ENCODE measurements around the gene FEZF1. TPM values are rescaled to one million over a fixed set of nuclear protein-coding genes. Genes with fewer than 3 reads are reported as not detected.

The FEZF1 gene
- total RNA-seq, 4 donors from 2014 or later = not detected

DNA sequence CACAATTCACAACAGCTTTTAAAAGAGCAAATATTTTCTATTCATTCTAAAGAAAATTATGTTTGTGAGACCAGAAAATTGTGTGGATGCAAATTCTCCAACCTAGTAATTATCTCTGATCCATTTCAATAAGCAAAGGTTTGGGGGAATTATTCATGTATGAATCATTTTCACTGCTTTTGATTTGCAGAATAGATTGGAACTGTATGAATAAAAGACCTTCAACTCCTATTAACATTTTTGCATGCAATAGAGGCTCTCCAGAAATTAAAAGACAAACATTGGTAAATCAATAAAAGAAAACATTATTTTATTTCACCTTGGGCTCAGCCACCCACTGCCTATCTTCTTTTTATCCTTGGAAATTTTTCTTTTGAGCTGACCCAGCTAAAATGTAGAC is 43.5 kb downstream of the FEZF1 start:
- ATAC-seq (no peak), DNase-seq (no peak)
- no peak overlapping the region for H3K27ac ChIP-seq
- H3K36me3 ChIP-seq = no peaks in the 10 kb centered on the region
- H3K27me3 ChIP-seq = peaks cover 0 to 2% (median 0%) of the 10 kb centered on the region in 3 donors
- no peaks in the 10 kb centered on the region for H3K9me3 ChIP-seq
- intact Hi-C loops (cut with DNase I; ENCODE audit: low total_unique reads) (no loop called here), in situ Hi-C loops (cut with MboI; ENCODE audit: low sequenced_read_pairs in 4 of 4) (no loop called here)
- H3K4me1 ChIP-seq = no peaks in the 10 kb centered on the region
- no peak overlapping the region for H3K4me3 ChIP-seq
- TF ChIP-seq, protein P1, sequence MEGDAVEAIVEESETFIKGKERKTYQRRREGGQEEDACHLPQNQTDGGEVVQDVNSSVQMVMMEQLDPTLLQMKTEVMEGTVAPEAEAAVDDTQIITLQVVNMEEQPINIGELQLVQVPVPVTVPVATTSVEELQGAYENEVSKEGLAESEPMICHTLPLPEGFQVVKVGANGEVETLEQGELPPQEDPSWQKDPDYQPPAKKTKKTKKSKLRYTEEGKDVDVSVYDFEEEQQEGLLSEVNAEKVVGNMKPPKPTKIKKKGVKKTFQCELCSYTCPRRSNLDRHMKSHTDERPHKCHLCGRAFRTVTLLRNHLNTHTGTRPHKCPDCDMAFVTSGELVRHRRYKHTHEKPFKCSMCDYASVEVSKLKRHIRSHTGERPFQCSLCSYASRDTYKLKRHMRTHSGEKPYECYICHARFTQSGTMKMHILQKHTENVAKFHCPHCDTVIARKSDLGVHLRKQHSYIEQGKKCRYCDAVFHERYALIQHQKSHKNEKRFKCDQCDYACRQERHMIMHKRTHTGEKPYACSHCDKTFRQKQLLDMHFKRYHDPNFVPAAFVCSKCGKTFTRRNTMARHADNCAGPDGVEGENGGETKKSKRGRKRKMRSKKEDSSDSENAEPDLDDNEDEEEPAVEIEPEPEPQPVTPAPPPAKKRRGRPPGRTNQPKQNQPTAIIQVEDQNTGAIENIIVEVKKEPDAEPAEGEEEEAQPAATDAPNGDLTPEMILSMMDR (IDR thresholded peaks at IDR 0.05 in 4 of 5, conservative IDR thresholded peaks at IDR 0.05 in 1 of 5) = no peak
- TF ChIP-seq POLR2A (IDR thresholded peaks at IDR 0.05) = no peak

DNA sequence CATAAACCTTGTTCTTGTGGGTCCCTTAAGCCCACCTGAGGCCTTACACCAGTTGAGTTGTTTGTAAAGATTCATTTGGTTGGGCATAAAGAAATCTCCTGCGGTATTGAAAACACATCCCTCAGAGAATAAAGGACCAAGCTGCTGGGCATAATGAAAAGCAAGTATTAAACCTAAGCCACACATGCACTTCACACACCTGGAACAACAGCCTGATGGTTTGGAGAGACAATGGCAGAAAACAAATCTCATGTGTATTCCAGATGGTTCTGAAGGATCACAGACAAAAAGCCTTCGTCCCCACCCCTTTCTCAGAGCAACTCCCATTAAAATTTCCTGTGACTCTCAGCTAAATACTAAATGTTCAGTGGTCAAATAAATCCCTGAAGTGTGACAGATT is 44.2 kb downstream of the FEZF1 start:
- Histone ChIP-seq H3K9me3 (no peaks in the 10 kb centered on the region), H3K27ac (no peak overlapping the region), H3K36me3 (no peaks in the 10 kb centered on the region), H3K4me3 (no peak overlapping the region), H3K27me3 (peaks cover 0 to 2% (median 0%) of the 10 kb centered on the region in 3 donors), H3K4me1 (no peaks in the 10 kb centered on the region)
- DNase-seq (no peak), ATAC-seq (no peak)
- in situ Hi-C loops (cut with MboI; ENCODE audit: low sequenced_read_pairs in 4 of 4) (no loop called here), intact Hi-C loops (cut with DNase I; ENCODE audit: low total_unique reads) (no loop called here)
- TF ChIP-seq POLR2A (IDR thresholded peaks at IDR 0.05) = no peak
- TF ChIP-seq, protein P1 (IDR thresholded peaks at IDR 0.05 in 4 of 5, conservative IDR thresholded peaks at IDR 0.05 in 1 of 5) = no peak

DNA sequence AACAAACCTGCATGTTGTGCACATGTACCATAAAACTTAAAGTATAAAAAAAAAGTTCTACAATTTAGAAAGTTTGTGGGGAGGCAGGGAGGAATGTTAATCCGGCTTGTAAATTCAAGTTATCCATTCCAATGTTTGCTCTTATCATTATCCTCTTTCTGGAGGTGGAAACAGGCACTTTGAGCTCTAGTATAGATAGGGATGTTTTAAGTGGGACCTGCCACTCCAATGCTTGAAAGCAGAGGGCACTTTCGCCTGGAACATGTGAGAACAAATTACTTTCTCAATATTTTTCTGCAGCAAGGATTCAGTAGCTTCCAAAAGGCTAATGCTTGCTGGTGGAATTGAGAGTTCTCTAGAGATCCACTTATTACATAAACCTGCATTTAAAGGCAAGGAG is 45.6 kb downstream of the FEZF1 start:
- no peaks in the 10 kb centered on the region for H3K4me1 ChIP-seq
- in situ Hi-C loops (cut with MboI; ENCODE audit: low sequenced_read_pairs in 4 of 4) (no loop called here), intact Hi-C loops (cut with DNase I; ENCODE audit: low total_unique reads) (no loop called here)
- H3K36me3 ChIP-seq = no peaks in the 10 kb centered on the region
- H3K27ac ChIP-seq = no peak overlapping the region
- DNase-seq (no peak), ATAC-seq (no peak)
- no peak overlapping the region for H3K4me3 ChIP-seq
- no peaks in the 10 kb centered on the region for H3K9me3 ChIP-seq
- TF ChIP-seq POLR2A (IDR thresholded peaks at IDR 0.05) = no peak
- TF ChIP-seq, protein P1 (IDR thresholded peaks at IDR 0.05 in 4 of 5, conservative IDR thresholded peaks at IDR 0.05 in 1 of 5) = no peak
- peaks cover 0 to 2% (median 0%) of the 10 kb centered on the region in 3 donors for H3K27me3 ChIP-seq

DNA sequence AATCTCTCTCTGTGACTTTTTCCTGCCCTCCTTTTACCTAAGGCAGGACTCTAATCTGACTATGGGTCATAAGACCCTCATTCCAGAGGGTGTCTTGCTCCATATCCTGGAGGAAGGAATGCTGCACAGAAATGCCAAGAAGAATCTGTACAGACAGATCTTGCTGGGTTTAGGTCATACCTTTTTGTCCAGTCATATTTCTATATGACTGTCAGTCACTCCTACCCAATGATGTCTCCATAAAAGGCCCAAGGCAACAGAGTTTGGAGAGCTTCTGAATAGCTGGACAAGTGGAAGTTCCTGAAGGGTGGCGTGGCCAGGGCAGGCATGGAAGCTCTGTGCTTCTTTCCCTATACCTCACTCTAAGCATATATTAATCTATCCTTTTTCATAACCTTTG is 47.5 kb downstream of the FEZF1 start:
- TF ChIP-seq, protein P1 (IDR thresholded peaks at IDR 0.05 in 4 of 5, conservative IDR thresholded peaks at IDR 0.05 in 1 of 5) = no peak
- TF ChIP-seq POLR2A (IDR thresholded peaks at IDR 0.05) = no peak
- no peaks in the 10 kb centered on the region for H3K4me1 ChIP-seq
- intact Hi-C loops (cut with DNase I; ENCODE audit: low total_unique reads) (no loop called here), in situ Hi-C loops (cut with MboI; ENCODE audit: low sequenced_read_pairs in 4 of 4) (no loop called here)
- ATAC-seq (no peak), DNase-seq (no peak)
- H3K36me3 ChIP-seq = no peaks in the 10 kb centered on the region
- H3K27ac ChIP-seq = no peak overlapping the region
- no peaks in the 10 kb centered on the region for H3K9me3 ChIP-seq
- H3K4me3 ChIP-seq = no peak overlapping the region
- peaks cover 0 to 2% (median 0%) of the 10 kb centered on the region in 3 donors for H3K27me3 ChIP-seq

DNA sequence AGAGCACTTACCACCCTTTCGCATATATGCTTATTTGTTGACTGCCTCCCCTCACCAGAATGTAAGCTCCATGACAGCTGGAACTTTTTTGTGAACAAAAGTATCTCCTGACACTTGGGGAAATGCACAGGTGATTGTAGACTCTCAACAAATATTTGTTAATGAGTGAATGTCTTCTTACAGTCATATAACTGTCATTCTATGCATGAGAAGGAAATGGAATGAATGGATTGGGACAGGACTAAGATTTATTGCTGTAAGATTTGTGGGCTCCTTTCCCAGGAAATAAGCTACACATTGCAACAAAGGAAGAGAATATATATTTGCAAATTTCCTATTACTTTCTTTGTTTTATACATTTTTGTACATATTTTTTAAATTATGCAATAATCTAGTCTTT is 48.5 kb downstream of the FEZF1 start:
- in situ Hi-C loops (cut with MboI; ENCODE audit: low sequenced_read_pairs in 4 of 4) (no loop called here), intact Hi-C loops (cut with DNase I; ENCODE audit: low total_unique reads) (no loop called here)
- ATAC-seq (no peak), DNase-seq (no peak)
- no peak for TF ChIP-seq POLR2A (IDR thresholded peaks at IDR 0.05)
- TF ChIP-seq, protein P1 (IDR thresholded peaks at IDR 0.05 in 4 of 5, conservative IDR thresholded peaks at IDR 0.05 in 1 of 5) = no peak
- Histone ChIP-seq H3K36me3 (no peaks in the 10 kb centered on the region), H3K27me3 (peaks cover 0 to 2% (median 0%) of the 10 kb centered on the region in 3 donors), H3K27ac (no peak overlapping the region), H3K4me1 (no peaks in the 10 kb centered on the region), H3K4me3 (no peak overlapping the region), H3K9me3 (no peaks in the 10 kb centered on the region)
